GM12878 (cell line): ENCODE results near the gene LRFN2. TPM values are rescaled to one million over a fixed set of nuclear protein-coding genes. Genes with fewer than 3 reads are reported as not detected.

Source experiments
- ATAC-seq: fragments of 200-7000 bp; cut with Tn5 transposase; 3 replicates; pipeline ENCODE4 v1.9.1; 2020; ENCODE audit warnings: mild to moderate bottlenecking, moderate library complexity
- BruUV-seq: library from RNA; stranded (reverse); fragments of 400-500 nt; replicated peaks from 2 replicates; lab custom pipeline; 2021; lab: Mats Ljungman, UMichigan
- CTCF ChIA-PET: fragments of 300-600 bp; sonication (Branson Sonifier 250); formaldehyde crosslinking; extraction: SDS; loops from one replicate; lab custom pipeline; 2021; ENCODE audit warnings: inconsistent platforms; lab: Yijun Ruan, JAX
- POLR2A ChIA-PET: fragments of 350-600 bp; formaldehyde crosslinking; extraction: SDS; loops from one replicate; lab custom pipeline; 2021; ENCODE audit warnings: inconsistent platforms; lab: Charles Lee
- RAD21 ChIA-PET: fragments of 300-600 bp; sonication (Branson Sonifier 250); formaldehyde crosslinking; loops from one replicate; lab custom pipeline; 2023; ENCODE audit warnings: antibody characterized with exemption; ENCODE audit not compliant: unreplicated experiment; lab: Charles Lee
- SMC1A ChIA-PET: fragments of 300-600 bp; sonication (Branson Sonifier 250); formaldehyde crosslinking; loops from one replicate; lab custom pipeline; 2023; ENCODE audit not compliant: unreplicated experiment, uncharacterized antibody; lab: Charles Lee
- DNase-seq: peaks from one replicate; pipeline ENCODE4 v3.0.0-alpha.2; 2011; ENCODE audit warnings: low read depth, low spot score
- FAIRE-seq: peaks from 3 replicates; lab custom pipeline; 2011; peaks lifted over from hg19 to GRCh38; lab: Jason Lieb, UNC
- H2AFZ ChIP-seq: 2 replicates; pipeline ENCODE4 v1.6.0; 2011; ENCODE audit warnings: low read depth, low read length, control low read depth; ENCODE audit not compliant: control insufficient read depth
- H3K27ac ChIP-seq: 2 replicates; pipeline ENCODE4 v1.5.1; 2011; ENCODE audit warnings: control low read depth; ENCODE audit not compliant: control insufficient read depth, insufficient read depth
- H3K27me3 ChIP-seq, 2 experiments: replicated peaks in 1 of 2; 2 replicates each; pipeline versions ENCODE4 v1.6.0 to v1.6.1; 2011; ENCODE audit warnings: low read length in 1 of 2; ENCODE audit not compliant: control insufficient read depth in 2 of 2, insufficient read depth in 2 of 2
- H3K36me3 ChIP-seq, 2 experiments: 2 replicates each; pipeline ENCODE4 v1.5.1; 2011; ENCODE audit warnings: low read length in 1 of 2; ENCODE audit not compliant: control insufficient read depth in 2 of 2, insufficient read depth in 2 of 2
- H3K4me1 ChIP-seq: 2 replicates; pipeline ENCODE4 v1.6.1; 2011; ENCODE audit warnings: mild to moderate bottlenecking, low read length, moderate library complexity, mixed read lengths; ENCODE audit not compliant: control insufficient read depth, insufficient read depth
- H3K4me2 ChIP-seq: 2 replicates; pipeline ENCODE4 v1.6.0; 2011; ENCODE audit warnings: control low read depth; ENCODE audit not compliant: control insufficient read depth, insufficient read depth
- H3K4me3 ChIP-seq: fragments of 200-600 bp; sonication (generic); 2 replicates; pipeline ENCODE4 v1.5.1; 2016
- H3K79me2 ChIP-seq: 2 replicates; pipeline ENCODE4 v1.6.0; 2011; ENCODE audit warnings: low read length; ENCODE audit not compliant: control insufficient read depth, insufficient read depth
- H3K9ac ChIP-seq: 2 replicates; pipeline ENCODE4 v1.8.0; 2011; ENCODE audit warnings: low read length, control low read depth, mixed read lengths; ENCODE audit not compliant: control insufficient read depth, insufficient read depth
- H3K9me3 ChIP-seq: replicated peaks from 3 replicates; pipeline ENCODE4 v1.5.1; 2011; ENCODE audit warnings: mild to moderate bottlenecking, low read length; ENCODE audit not compliant: control insufficient read depth, insufficient read depth
- H4K20me1 ChIP-seq: 2 replicates; pipeline ENCODE4 v1.6.0; 2011; ENCODE audit not compliant: control insufficient read depth, insufficient read depth
- BACH1 ChIP-seq: fragments of 450-650 bp; IDR thresholded peaks from 2 replicates; pipeline ENCODE4 v1.6.1; 2017; ENCODE audit warnings: mild to moderate bottlenecking, borderline replicate concordance
- CTCF ChIP-seq, 3 experiments: IDR thresholded peaks in 2 of 3; conservative IDR thresholded peaks in 1 of 3; 2 replicates each; pipeline ENCODE4 v1.5.1; 2011; ENCODE audit warnings: low read depth in 3 of 3, low read length in 3 of 3, mild to moderate bottlenecking in 3 of 3, control low read depth in 2 of 3, moderate library complexity in 2 of 3, inconsistent platforms in 1 of 3, mixed read lengths in 1 of 3; ENCODE audit not compliant: control insufficient read depth in 2 of 3, insufficient read depth in 1 of 3; ENCODE audit errors: extremely low read depth in 1 of 3
- EED ChIP-seq: sonication (generic); IDR thresholded peaks from 2 replicates; pipeline ENCODE4 v1.6.1; 2016; ENCODE audit warnings: antibody characterized with exemption, low read depth
- FOS ChIP-seq: IDR thresholded peaks from 3 replicates; pipeline ENCODE4 v1.6.1; 2011; ENCODE audit warnings: borderline replicate concordance; ENCODE audit not compliant: insufficient read length; ENCODE audit errors: extremely low read depth
- GATAD2B ChIP-seq: fragments of 450-650 bp; conservative IDR thresholded peaks from 2 replicates; pipeline ENCODE4 v1.6.1; 2017; ENCODE audit warnings: low read depth, mild to moderate bottlenecking, moderate library complexity
- KDM1A ChIP-seq: fragments of 200-600 bp; sonication (generic); IDR thresholded peaks from 2 replicates; pipeline ENCODE4 v1.6.1; 2016; ENCODE audit warnings: borderline replicate concordance
- LARP7 ChIP-seq: fragments of 450-650 bp; IDR thresholded peaks from 2 replicates; pipeline ENCODE4 v1.6.1; 2017; ENCODE audit warnings: mild to moderate bottlenecking
- NFYB ChIP-seq: IDR thresholded peaks from 2 replicates; pipeline ENCODE4 v1.6.1; 2011; ENCODE audit warnings: low read depth, mild to moderate bottlenecking, low read length, improper control_type of control experiment, moderate library complexity; ENCODE audit not compliant: insufficient read depth
- NR2C2 ChIP-seq: IDR thresholded peaks from 2 replicates; pipeline ENCODE4 v1.6.1; 2011; ENCODE audit warnings: borderline replicate concordance, low read depth; ENCODE audit not compliant: control insufficient read depth, insufficient read length
- SIN3A ChIP-seq: IDR thresholded peaks from 2 replicates; pipeline ENCODE4 v1.6.1; 2012; ENCODE audit warnings: low read depth, low read length, improper control_type of control experiment
- TCF7 ChIP-seq: IDR thresholded peaks from 2 replicates; pipeline ENCODE4 v1.6.1; 2014; ENCODE audit warnings: antibody characterized with exemption, borderline replicate concordance
- ZBED1 ChIP-seq: IDR thresholded peaks from 2 replicates; pipeline ENCODE4 v1.6.1; 2016; ENCODE audit warnings: borderline replicate concordance
- WGBS: methylation state at CpG from one replicate; pipeline ENCODE4 v1.1.6; 2016; ENCODE audit warnings: low lambda C conversion rate; ENCODE audit not compliant: insufficient replicate concordance, insufficient coverage; ENCODE audit errors: missing lambda C conversion rate; 5-methylcytosine and 5-hydroxymethylcytosine counted together
- in situ Hi-C: fragments of 300-500 bp; cut with MboI; formaldehyde crosslinking; loops from 9 replicates; pipeline ENCODE4 v1.14.3; 2018; ENCODE audit warnings: mixed read lengths
- intact Hi-C: fragments of 100-400 bp; cut with micrococcal nuclease; formaldehyde crosslinking; loops from one replicate; pipeline ENCODE4 v1.14.2; 2022; ENCODE audit not compliant: unreplicated experiment
- polyA plus RNA-seq, 11 experiments: library from polyadenylated mRNA; depleted of rRNA in 4 of 11; unstranded in 6 of 11; stranded (reverse) in 5 of 11; fragments of >200 nt; fragmentation: Nextera tagmentation in 4 of 11; fragmentation: Illumina TruSeq in 1 of 11; extraction: Ambion mirVana in 4 of 11; extraction: Trizol in 1 of 11; gene quantifications; 1 replicate in 1 of 11; 2 replicates in 10 of 11; pipeline versions ENCODE4 v1.2.1 to v1.2.3, GENCODE V29; 2011 to 2016; ENCODE audit warnings: inconsistent platforms in 2 of 11, missing spikeins in 2 of 11, low read depth in 1 of 11
- total RNA-seq, 4 experiments: library from RNA; depleted of rRNA in 3 of 4; stranded (reverse); fragments of >200 nt in 3 of 4; fragmentation: Illumina TruSeq in 1 of 4; extraction: Trizol in 1 of 4; gene quantifications; 2 replicates each; pipeline versions ENCODE4 v1.2.1 to v1.2.3, GENCODE V29; 2013 to 2021
- TF ChIP-seq, protein P1 (sequence below): fragments of 450-650 bp; IDR thresholded peaks from 2 replicates; pipeline ENCODE4 v1.6.1; 2017; ENCODE audit warnings: mild to moderate bottlenecking, moderate library complexity

Gene LRFN2
- total and polyA plus RNA-seq, 10 of the 15 experiments (the other 5 are each of a cell fraction or from before 2014, with no cell fraction given): not detected

GRCh38 chr6:40630488-40630887 is 43.3 kb upstream of the LRFN2 start:
- no peak for ATAC-seq
- in situ Hi-C loops: no loop called here
- RAD21 ChIA-PET: no interaction called here

GRCh38 chr6:40630051-40630450 is 42.9 kb upstream of the LRFN2 start:
- 22% methylated on average over 6 of the region's 6 CpGs for WGBS
- in situ Hi-C loops: no loop called here
- RAD21 ChIA-PET: no interaction called here
- H3K9me3 ChIP-seq: no peaks in the 10 kb centered on the region
- POLR2A ChIA-PET: no interaction called here
- peaks cover 0 to 1% of the 10 kb centered on the region in 2 experiments; a peak in 3 of 4 replicates for H3K27me3 ChIP-seq
- intact Hi-C loops: no loop called here
- SMC1A ChIA-PET: no interaction called here
- H3K27ac ChIP-seq: no peak overlapping the region
- ATAC-seq (no peak), FAIRE-seq (no peak), DNase-seq (no peak)
- no peaks in the 10 kb centered on the region for H3K79me2 ChIP-seq
- no peak overlapping the region for H3K9ac ChIP-seq
- H3K36me3 ChIP-seq: no peaks in the 10 kb centered on the region
- CTCF ChIA-PET: interaction anchor here (0.6 kb wide), 1 partner anchor 126 kb away, joined by 3 read pairs; no protein-coding TSS in a partner anchor
- H3K4me1 ChIP-seq: no peaks in the 10 kb centered on the region
- H4K20me1 ChIP-seq: no peaks in the 10 kb centered on the region
- H3K4me2 ChIP-seq: no peak overlapping the region
- no peak overlapping the region for H2AFZ ChIP-seq
- no peak overlapping the region for H3K4me3 ChIP-seq
- no TSS peak for BruUV-seq
- no peak for TF ChIP-seq ZBED1
- TF ChIP-seq KDM1A: no peak
- TF ChIP-seq, protein P1, sequence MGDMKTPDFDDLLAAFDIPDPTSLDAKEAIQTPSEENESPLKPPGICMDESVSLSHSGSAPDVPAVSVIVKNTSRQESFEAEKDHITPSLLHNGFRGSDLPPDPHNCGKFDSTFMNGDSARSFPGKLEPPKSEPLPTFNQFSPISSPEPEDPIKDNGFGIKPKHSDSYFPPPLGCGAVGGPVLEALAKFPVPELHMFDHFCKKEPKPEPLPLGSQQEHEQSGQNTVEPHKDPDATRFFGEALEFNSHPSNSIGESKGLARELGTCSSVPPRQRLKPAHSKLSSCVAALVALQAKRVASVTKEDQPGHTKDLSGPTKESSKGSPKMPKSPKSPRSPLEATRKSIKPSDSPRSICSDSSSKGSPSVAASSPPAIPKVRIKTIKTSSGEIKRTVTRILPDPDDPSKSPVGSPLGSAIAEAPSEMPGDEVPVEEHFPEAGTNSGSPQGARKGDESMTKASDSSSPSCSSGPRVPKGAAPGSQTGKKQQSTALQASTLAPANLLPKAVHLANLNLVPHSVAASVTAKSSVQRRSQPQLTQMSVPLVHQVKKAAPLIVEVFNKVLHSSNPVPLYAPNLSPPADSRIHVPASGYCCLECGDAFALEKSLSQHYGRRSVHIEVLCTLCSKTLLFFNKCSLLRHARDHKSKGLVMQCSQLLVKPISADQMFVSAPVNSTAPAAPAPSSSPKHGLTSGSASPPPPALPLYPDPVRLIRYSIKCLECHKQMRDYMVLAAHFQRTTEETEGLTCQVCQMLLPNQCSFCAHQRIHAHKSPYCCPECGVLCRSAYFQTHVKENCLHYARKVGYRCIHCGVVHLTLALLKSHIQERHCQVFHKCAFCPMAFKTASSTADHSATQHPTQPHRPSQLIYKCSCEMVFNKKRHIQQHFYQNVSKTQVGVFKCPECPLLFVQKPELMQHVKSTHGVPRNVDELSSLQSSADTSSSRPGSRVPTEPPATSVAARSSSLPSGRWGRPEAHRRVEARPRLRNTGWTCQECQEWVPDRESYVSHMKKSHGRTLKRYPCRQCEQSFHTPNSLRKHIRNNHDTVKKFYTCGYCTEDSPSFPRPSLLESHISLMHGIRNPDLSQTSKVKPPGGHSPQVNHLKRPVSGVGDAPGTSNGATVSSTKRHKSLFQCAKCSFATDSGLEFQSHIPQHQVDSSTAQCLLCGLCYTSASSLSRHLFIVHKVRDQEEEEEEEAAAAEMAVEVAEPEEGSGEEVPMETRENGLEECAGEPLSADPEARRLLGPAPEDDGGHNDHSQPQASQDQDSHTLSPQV: no peak
- no peak for TF ChIP-seq GATAD2B
- no peak for TF ChIP-seq TCF7
- TF ChIP-seq NFYB: no peak
- TF ChIP-seq CTCF (IDR thresholded peaks at IDR 0.05 in 2 of 3, conservative IDR thresholded peaks at IDR 0.05 in 1 of 3; ENCODE audit: control insufficient read depth in 2 of 3, extremely low read depth in 1 of 3, insufficient read depth in 1 of 3, low read depth in 3 of 3, low read length in 3 of 3): no peak
- no peak for TF ChIP-seq NR2C2

More at GRCh38 chr6:40630488-40630887, 43.3 kb upstream of the LRFN2 start:
- WGBS: 2% methylated on average over 5 of the region's 5 CpGs
- Histone ChIP-seq H3K9me3 (no peaks in the 10 kb centered on the region), H3K9ac (no peak overlapping the region), H2AFZ (no peak overlapping the region), H3K36me3 (no peaks in the 10 kb centered on the region), H3K4me2 (no peak overlapping the region), H4K20me1 (no peaks in the 10 kb centered on the region), H3K27ac (no peak overlapping the region), H3K4me3 (no peak overlapping the region), H3K79me2 (no peaks in the 10 kb centered on the region), H3K27me3 (peaks cover 0 to 1% of the 10 kb centered on the region in 2 experiments; a peak in 3 of 4 replicates), H3K4me1 (no peaks in the 10 kb centered on the region)
- POLR2A ChIA-PET: no interaction called here
- intact Hi-C loops: no loop called here
- FAIRE-seq (no peak), DNase-seq (no peak)
- BruUV-seq: no TSS peak
- TF ChIP-seq LARP7: no peak
- no peak for TF ChIP-seq FOS
- TF ChIP-seq BACH1: no peak
- TF ChIP-seq EED: no peak
- no peak for TF ChIP-seq SIN3A
- SMC1A ChIA-PET: no interaction called here
- CTCF ChIA-PET: no interaction called here
